Kidney epithelial cell (primary cell): ENCODE results near the gene PRRG2. TPM values are rescaled to one million over a fixed set of nuclear protein-coding genes. Genes with fewer than 3 reads are reported as not detected.
A peak's percentile ranks its signal among the peaks of the same experiment; 100 is the strongest.
"Not testable (repeated sequence)": the region's sequence is repeated elsewhere in the genome, so short reads cannot be mapped to it uniquely, and the experiment has no call there.

Source experiments
- DNase-seq: peaks from one replicate; pipeline ENCODE4 v3.0.0-alpha.2; 2010; ENCODE audit warnings: low read depth
- H3K27me3 ChIP-seq: 2 replicates; pipeline ENCODE4 v1.6.0; 2011; ENCODE audit warnings: low read length; ENCODE audit not compliant: control insufficient read depth, insufficient read depth
- H3K36me3 ChIP-seq: 2 replicates; pipeline ENCODE4 v1.5.1; 2011; ENCODE audit warnings: low read length; ENCODE audit not compliant: control insufficient read depth, insufficient read depth
- H3K4me3 ChIP-seq: 2 replicates; pipeline ENCODE4 v1.5.1; 2011; ENCODE audit warnings: low read depth, mild to moderate bottlenecking, control low read depth, low read length
- CTCF ChIP-seq: IDR thresholded peaks from 2 replicates; pipeline ENCODE4 v1.5.1; 2011; ENCODE audit warnings: mild to moderate bottlenecking, moderate library complexity, low read length, control low read depth, inconsistent platforms; ENCODE audit not compliant: insufficient read depth, poor library complexity, severe bottlenecking
- total RNA-seq: library from RNA; depleted of rRNA; stranded (reverse); fragments of >200 nt; gene quantifications from 2 replicates; pipeline ENCODE4 v1.2.3, GENCODE V29; 2015

PRRG2 gene
- total RNA-seq, 1 donor from 2014 or later: 5.4 TPM

- no peaks in the 10 kb centered on the region for H3K27me3 ChIP-seq
- H3K36me3 ChIP-seq: no peaks in the 10 kb centered on the region
- DNase-seq: no peak
- TF ChIP-seq CTCF: no peak
- no peak overlapping the region for H3K4me3 ChIP-seq
Observed at GRCh38 chr19:49632576-49632975, 51.5 kb downstream of the PRRG2 start.

GRCh38 chr19:49633273-49633672, 52.2 kb downstream of the PRRG2 start:
- DNase-seq, H3K4me3 ChIP-seq, H3K36me3 ChIP-seq, H3K27me3 ChIP-seq: not testable (repeated sequence)

- Histone ChIP-seq H3K27me3 (no peaks in the 10 kb centered on the region), H3K4me3 (no peak overlapping the region)
- DNase-seq: no peak
Observed at GRCh38 chr19:49635530-49636232, 54.6 kb downstream of the PRRG2 start.

GRCh38 chr19:49636233-49636932, 55.3 kb downstream of the PRRG2 start:
- DNase-seq: no peak
- TF ChIP-seq CTCF: no peak
- no peak overlapping the region for H3K4me3 ChIP-seq
- H3K27me3 ChIP-seq: no peaks in the 10 kb centered on the region
- H3K36me3 ChIP-seq: no peaks in the 10 kb centered on the region

More at GRCh38 chr19:49635530-49636232, 54.6 kb downstream of the PRRG2 start:
- H3K36me3 ChIP-seq: no peaks in the 10 kb centered on the region
- TF ChIP-seq CTCF: peak; percentile 3

- no peaks in the 10 kb centered on the region for H3K36me3 ChIP-seq
- DNase-seq: no peak
- TF ChIP-seq CTCF: no peak
- peak overlapping the region; percentile 23 for H3K4me3 ChIP-seq
- H3K27me3 ChIP-seq: no peaks in the 10 kb centered on the region
Observed at GRCh38 chr19:49637821-49638738, 57.0 kb downstream of the PRRG2 start.
